GM21390 (cell line): ENCODE results near the gene CAMK2D.
A peak's percentile ranks its signal among the peaks of the same experiment; 100 is the strongest.

ENCODE experiments used
- ATAC-seq: cut with Tn5 transposase; IDR thresholded peaks from one replicate; pipeline ENCODE4 v1.9.1; 2021; ENCODE audit not compliant: unreplicated experiment

Gene CAMK2D

DNA sequence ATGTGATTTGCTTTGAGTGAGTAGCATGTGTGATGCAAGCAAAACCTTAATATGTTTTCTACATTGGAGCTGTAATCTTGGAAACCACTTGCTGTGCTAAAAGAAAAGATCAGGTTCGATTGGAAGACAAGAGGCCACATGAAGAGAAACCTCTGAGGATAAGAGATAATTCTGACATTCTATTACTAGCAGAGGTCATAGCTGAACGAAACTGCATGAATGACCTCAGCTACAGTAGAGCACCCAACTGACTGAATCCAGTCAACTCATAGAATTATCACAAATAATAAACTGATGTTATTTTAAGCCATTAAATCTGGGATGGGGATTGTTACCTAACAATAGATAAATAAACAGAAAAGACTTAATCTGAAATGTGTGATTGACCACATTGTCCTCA, 147.1 kb downstream of the CAMK2D start:
- no peak for ATAC-seq

GRCh38 chr4:113613503-113613902, 148.0 kb downstream of the CAMK2D start:
- no peak for ATAC-seq

DNA sequence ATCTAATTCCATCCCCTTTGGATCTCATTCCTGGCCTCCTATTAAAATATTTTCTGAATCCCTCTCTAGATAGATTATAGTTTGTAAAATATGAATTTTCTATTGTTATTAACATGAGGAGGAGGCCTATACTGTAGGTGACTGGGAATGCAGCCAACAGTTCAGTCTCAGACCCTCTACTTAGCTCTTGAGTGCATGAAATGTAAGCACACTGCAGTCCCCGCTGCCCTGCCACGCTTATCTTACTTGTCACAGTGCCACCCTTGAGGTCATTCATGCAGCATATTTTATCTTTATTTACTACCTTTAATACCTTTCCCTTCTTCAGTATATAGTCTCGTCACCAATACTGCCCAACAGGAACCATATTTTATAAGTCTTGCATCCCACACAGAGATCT, 151.0 kb downstream of the CAMK2D start:
- ATAC-seq: no peak

DNA sequence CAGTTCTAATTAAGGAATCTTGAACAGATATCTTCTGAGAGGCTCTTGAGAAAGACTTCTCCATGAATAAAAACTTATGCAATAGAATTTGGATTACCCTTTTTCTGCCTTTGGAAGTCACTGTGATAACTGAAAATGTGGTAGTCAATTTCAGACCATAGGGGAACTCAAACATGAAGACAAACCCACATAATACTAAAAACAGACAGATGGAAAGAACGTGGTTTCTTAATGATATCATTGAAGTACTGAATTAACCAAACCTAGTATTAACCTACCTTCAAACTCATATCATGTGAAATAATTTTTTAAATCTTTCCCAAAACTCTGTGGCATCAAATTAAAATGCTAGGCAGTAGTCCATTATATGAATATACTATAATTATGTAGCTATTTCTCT, 153.5 kb downstream of the CAMK2D start:
- ATAC-seq: peak; percentile 76

DNA sequence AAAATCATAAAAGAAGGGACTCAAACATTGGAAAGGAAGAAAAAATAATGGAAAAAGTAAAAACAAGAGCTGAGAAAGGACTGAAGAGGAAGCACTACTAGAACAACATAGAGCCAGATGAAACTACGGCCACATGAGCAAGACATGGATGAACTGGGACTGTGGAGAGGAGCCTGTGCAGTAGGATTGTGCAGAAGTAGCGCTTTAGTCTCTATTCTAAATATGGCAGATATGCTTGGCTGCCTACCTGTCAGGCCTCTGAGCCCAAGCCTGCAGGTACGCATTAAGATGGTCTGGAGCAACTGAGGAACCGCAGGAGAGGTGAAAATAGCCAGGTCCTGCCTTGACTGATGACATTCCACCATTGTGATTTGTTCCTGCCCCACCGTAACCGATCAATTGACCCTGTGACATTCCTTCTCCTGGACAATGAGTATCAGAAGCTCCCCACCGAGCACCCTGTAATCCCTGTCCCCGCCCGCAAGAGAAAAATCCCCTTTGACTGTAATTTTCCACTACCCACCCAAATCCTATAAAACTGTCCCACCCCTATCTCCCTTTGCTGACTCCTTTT, 154.3 kb downstream of the CAMK2D start:
- ATAC-seq: no peak

DNA sequence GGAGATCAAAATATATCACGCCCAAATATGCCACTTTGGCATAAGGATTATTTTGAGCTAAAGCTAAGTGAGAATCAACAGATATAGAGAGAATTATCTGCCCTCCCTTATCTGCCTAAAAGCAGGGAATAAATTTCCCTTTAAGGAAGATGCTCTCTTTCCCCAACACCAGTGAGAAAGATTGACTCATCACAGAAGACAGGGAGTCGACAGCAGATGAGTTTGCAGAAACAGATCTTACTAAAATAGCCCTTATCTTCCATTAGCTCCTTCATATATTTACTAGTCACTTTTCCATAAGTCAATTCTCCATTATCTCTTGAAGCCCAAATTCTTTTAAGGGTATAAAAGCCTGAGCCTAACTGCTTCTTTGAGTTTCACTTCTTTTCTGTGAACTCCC, 156.6 kb downstream of the CAMK2D start:
- no peak for ATAC-seq

DNA sequence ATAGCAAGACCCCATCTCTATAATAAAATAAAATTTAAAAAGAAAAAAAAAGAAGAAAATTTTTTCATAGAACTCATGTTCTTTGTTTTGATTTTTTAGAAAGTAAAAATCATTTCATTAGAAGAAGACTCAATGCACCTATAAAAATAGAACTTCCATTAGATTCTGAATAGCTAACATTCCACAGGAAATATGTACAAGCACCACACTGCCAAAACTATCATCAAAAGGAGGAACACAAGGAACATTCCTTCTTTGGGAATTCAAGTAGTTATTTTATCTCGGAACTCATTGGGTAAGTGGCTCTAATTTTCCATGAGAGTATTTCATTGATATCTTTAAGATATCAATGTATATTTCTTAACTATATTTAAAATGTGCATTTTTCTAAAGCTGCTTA, 157.6 kb downstream of the CAMK2D start:
- ATAC-seq: no peak

- ATAC-seq: no peak
These were observed 158.8 kb downstream of the CAMK2D start for GRCh38 chr4:113602646-113603228.

GRCh38 chr4:113601636-113602035, 159.9 kb downstream of the CAMK2D start:
- ATAC-seq: no peak

DNA sequence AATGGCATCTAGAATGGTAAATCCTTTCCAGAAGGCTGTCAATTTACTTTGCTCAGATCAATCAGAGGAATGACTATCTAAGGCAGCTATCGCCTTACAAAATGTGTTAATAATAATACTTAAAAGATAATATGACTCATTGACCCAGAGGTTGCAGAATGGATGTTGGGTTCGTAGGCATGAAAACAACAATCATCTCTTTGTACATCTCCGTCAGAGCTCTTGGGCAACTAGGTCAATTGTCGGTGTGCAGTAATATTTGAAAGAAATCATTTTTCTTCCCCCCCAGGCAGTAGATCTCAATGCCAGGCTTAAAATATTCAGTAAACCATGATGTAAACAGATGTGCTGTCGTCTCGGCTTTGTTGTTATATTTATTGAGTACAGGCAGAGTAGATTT, 165.1 kb downstream of the CAMK2D start:
- no peak for ATAC-seq

DNA sequence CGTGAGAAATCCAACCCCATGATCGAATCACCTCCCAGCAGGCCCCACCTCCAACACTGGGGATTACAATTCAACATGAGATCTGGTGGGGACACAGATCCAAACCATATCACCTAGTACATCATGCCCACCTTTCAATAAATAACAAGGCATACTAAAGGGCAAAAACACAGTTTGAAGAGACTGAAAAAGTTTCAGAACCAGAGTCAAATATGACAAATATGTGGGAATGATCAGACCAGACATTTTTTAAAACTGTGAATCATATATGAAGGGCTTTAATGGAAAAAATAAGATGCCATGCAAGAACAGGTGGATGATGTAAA, 167.3 kb downstream of the CAMK2D start:
- no peak for ATAC-seq

DNA sequence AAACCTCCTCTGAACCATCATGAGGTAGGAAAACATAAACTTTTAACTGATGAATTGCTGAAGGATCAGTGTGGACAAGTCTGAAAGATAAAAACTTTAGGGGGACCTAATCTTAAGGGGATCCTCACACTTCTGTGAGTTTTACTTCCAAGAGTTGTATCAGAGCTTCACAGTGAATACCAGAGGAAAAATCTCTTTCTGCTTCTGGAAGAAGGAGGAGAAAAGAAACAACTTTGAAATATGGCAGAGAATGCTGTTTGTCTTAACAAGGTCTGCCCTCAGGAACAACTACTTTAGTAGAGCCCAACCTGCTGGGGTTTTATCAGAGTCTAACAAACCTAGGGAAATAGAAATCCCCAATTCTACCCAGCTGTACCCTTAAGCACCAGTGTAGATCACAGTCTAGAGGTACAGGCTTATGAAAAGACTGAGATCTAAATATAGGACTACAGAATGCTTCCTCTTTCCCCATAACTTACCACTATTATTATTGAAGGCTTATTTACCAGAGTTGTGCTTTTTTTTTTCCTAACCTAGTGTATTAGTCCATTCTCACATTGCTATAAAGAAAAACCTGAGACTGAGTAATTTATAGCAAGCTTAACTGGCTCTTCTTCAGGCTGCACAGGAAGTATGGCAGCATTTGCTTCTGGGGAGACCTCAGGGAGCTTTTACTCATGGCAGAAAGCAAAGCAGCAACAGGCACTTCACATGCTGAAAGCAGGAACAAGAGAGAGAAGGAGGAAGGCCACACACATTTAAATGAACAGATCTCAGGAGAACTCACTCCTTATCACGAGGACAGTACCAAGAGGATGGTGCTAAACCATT, 167.9 kb downstream of the CAMK2D start:
- peak; percentile 75 for ATAC-seq

- no peak for ATAC-seq
These were observed 169.6 kb downstream of the CAMK2D start for GRCh38 chr4:113591982-113592381.

- ATAC-seq: peak; percentile 48
These were observed 172.5 kb downstream of the CAMK2D start for GRCh38 chr4:113588895-113589668.

- no peak for ATAC-seq
These were observed 173.8 kb downstream of the CAMK2D start for GRCh38 chr4:113587640-113588275.

GRCh38 chr4:113587156-113587555, 174.4 kb downstream of the CAMK2D start:
- ATAC-seq: no peak

DNA sequence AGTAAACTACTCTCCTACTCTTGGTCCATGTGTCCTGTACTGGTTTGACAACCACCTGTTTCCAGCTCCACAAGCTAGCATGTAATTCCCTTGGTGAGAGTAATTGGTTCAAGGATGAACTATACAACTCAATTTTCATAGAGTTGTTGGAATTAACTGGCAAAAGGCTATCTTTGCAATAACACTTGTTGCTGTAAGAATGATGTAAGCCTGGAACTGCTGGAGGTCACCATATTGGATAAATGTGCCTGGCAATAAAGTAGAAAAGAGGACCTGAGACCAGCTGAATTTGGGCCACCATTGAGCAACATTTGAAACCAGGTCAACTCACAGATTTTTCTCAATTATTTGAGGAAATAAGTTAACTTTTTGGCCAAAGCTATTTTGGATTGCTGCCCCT, 175.5 kb downstream of the CAMK2D start:
- ATAC-seq: no peak

DNA sequence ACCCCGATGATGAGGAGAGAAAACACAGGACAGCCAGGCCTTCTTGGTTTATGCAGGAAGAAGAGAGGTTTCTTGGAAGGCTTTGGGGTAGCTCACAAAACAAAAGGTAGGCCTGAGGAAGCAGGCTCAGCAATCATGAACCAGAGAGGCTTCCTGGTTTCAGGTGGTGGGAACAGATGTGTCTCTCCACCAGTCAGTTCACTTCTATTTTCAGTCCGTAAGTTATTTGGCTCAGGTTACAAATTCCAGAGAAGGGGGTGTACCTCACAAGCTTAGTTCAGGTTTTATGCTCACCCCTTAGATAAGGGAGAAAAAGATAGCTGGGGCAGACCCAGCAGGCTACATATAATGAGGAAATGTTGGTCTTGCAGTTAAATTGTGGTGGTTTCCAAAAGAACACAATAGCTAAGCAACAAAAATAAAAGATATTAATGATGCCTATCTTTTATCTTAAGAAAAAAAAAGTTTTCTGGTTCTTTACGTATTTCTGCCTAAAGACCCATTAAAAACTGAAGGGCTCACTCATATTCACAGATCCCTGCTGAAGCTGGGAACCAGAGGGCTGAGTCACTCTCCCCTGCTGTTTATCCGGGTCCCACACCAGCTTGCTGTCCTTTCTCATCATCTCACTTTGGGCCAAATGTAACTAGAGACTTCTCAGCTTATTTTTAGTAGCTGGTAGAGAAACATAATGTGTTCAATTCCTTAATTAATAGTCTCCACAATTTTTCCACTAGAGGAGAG, 177.0 kb downstream of the CAMK2D start:
- no peak for ATAC-seq

- no peak for ATAC-seq
These were observed 178.8 kb downstream of the CAMK2D start for GRCh38 chr4:113582737-113583136.

DNA sequence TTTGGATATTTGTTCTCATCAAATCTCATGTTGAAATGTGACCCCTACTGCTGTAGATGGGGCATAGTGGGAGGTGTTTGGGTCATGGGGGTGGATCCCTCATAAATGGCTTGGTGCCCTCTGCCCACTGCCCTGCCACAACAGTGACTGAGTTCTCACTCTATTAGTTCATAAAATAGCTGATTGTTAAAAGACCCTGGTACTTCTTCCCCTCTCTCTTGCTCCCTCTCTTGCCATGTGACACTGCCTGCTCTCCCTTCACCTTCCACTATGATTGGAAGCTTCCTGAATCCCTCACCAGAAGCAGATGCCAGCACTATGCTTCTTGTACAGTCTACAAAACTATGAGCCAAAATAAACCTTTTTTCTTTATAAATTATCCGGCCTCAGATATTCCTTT, 182.2 kb downstream of the CAMK2D start:
- ATAC-seq: no peak
